Stimulated activated CD4-positive, alpha-beta T cell treated with anti-CD3 and anti-CD28 coated beads, Interleukin-2, amount 100 ng/mL, for 48 hours (primary cell): Measurements from ENCODE around the gene CEP295NL.

Experiments used
- DNase-seq, 2 donors: peaks; one replicate each; pipeline ENCODE4 v3.0.0-alpha.2; 2020

CEP295NL gene

GRCh38 chr17:78862073-78863023 lies 40.7 kb downstream of the CEP295NL start:
- DNase-seq = no peak

DNA sequence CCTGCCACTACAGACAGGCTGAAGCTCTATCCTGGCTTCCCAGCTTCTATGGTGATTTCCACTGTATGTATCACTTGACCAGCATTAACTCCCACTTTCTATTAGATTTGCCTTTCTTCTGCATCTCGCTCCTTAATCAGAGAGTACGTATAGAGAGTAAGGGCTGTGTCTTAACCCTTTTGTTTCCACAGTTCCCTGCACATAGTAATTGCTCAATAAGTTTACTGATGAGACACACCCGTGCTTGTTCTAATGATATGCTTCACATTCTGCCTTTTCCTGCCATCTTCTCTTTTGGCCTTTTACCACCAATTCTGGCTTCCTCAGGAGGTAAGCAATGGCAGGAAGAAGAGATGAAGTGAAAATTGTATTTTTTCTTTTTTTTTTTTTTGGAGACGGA lies 41.8 kb downstream of the CEP295NL start:
- no peak for DNase-seq

- no peak for DNase-seq
Measured at GRCh38 chr17:78859051-78859450, 44.0 kb downstream of the CEP295NL start.

DNA sequence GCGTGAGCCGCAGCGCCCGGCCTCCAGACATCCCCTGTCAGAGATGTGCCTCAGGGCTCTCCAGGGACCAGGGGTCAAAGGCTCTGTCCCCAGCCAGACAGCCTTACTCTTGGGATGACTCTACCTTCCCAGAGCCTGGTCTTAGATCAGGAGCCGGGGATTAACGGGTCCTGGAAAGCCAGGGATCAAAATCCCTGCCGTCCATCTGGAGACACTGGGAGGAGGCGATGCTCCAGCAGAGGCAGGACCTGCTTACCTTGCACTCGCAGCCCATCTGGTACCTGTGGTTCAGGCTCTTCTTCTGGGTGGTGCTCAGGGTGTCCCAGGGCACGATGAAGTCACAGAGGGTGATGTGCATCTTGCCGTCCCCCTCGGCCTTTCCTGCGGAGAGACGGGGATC lies 45.7 kb downstream of the CEP295NL start:
- DNase-seq = no peak

DNA sequence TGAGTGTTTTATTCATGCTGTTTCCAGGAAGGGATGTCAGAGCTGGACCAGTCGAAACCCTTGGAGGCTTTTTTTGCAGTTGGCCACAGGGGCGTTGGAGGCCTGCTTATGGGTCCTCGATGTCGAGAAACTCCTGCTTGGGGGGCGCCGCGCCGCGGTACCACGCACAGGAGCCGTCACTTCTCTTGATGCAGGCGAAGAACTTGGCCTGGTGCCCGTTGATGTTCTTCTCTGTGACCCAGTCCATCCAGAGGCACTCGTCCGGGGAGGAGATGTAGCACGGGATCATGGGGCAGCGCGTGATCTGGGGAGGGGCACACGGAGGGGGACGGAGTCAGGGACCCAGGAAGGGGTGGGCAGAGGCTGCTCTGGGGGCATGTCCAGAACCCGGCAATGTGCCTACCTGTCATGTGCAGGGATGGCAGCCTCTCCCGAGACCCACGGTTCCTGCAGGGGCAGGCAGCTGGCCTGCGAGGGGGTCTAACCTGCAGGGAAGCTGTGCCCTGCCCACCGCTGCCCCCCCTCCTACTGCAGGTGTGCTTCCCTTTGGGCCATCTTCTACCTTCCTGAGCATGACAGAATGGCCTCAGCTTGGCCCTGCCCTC lies 47.3 kb downstream of the CEP295NL start:
- DNase-seq = no peak

GRCh38 chr17:78854508-78854907 lies 48.5 kb downstream of the CEP295NL start:
- no peak for DNase-seq

DNA sequence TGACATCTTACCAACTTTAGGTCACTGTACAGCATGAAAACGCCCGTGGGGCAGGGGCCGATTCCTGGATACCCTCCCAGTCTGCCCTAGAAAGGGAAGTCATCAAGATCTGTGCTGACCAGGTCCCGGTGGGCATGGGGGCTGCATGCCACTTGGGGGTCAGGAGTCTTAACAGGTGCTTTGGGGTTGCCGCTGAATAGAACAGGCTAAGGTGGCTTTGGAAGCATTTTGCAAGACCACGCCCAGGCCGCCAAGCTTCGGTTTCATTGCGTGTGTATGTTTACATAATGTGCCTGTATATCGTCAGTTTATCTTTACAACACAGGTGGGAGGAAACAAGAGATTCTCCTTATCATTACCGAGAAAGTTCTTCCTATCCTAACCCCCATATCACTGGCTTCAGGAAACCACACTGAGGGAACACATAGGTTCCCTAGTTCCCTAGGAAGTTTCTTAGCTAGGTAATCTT lies 49.0 kb downstream of the CEP295NL start:
- DNase-seq = no peak

DNA sequence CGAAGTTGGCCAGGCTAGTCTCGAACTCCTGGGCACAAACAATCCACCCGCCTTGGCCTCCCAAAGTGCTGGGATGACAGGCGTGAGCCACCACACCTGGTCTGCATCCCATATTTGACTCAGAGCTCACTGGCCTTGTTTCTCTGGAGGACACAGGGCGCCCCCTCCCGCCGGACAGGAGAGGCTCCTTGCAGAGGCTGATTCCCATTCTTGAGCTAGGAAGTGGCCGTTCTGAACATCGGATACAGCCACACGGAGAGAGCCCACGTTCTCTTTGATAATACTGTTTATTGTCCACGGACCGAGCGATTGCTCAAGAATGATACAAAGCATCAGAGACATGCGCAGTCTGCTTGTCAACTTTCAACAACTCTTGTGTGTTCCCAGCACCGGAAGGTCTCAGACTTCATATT lies 50.3 kb downstream of the CEP295NL start:
- no peak for DNase-seq

DNA sequence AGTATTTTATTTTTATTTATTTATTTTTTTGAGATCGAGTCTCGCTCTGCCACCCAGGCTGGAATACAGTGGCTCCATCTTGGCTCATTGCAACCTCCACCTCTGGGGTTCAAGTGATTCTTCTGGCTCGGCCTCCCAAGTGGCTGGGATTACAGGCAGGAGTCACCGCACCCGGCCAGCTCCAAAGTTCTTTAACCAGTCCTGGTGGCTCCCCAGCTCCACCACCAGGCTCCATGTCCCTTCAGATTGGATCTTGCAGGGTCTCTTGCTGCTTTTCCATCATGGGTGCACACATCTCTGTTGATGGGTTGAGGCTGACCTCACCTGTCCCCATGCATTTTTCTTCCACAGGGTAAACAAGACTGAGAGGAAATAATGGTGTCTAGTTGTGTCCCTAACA lies 54.0 kb downstream of the CEP295NL start:
- DNase-seq = no peak

- no peak for DNase-seq
Measured at GRCh38 chr17:78847052-78847451, 55.9 kb downstream of the CEP295NL start.

DNA sequence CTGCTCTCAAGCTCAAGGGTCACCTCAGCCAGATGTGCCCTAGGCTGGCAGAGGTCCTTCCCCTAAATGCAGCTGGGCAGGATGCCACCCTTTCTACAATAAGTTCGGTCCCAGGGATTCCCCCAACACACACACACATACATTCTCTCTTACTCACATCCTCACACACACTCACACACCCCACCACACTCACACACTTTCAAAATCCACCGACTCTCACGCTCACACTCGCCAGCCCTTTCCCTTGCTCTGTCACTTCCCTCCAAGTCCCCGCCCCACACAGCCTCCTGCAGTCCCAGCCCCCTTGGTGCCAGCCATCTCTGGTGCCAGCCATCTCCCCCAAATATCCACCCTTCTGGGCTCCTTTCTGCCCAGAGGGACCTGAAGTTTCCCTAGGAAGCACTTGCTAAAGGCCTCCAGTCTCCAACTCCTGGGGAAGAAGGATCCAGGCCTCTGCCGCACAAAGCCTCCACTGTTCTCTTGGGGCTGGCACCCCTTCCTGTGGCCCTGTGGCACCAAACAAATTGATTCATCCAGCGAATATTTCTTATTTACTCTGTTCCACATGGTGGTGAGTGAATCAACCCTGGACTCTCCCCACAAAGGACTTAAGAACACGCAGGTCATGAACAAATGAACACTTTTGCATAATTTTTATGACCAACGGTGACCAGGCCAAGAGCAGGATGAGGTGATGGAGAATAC lies 58.5 kb downstream of the CEP295NL start:
- DNase-seq = no peak

- peak; percentile 42 to 55 for DNase-seq
Measured at GRCh38 chr17:78842881-78843565, 60.0 kb downstream of the CEP295NL start.

GRCh38 chr17:78840780-78841611 lies 62.0 kb downstream of the CEP295NL start, which contains the start of gene USP36:
Gene USP36, minus strand, starts transcription at chr17:78840814. Its CDS starts 4,451 bp downstream, at chr17:78836363.
- DNase-seq = peak; percentile 99
